Astrocyte (in vitro differentiated cells and primary cell): Measurements from ENCODE around the gene THADA. TPM values are rescaled to one million over a fixed set of nuclear protein-coding genes. Genes with fewer than 3 reads are reported as not detected.

ENCODE experiments used
- DNase-seq: peaks from one replicate; pipeline ENCODE4 v3.0.0-alpha.2; 2010; ENCODE audit warnings: low read depth
- FAIRE-seq: peaks from 2 replicates; lab custom pipeline; 2011; peaks lifted over from hg19 to GRCh38; lab: Jason Lieb, UNC
- H2AFZ ChIP-seq: 2 replicates; pipeline ENCODE4 v1.6.0; 2012; ENCODE audit warnings: low read depth, low read length, inconsistent platforms
- H3K27ac ChIP-seq: 2 replicates; pipeline ENCODE4 v1.5.1; 2011; ENCODE audit warnings: low read depth, low read length, inconsistent platforms
- H3K27me3 ChIP-seq: 2 replicates; pipeline ENCODE4 v1.6.0; 2011; ENCODE audit warnings: low read length, inconsistent platforms; ENCODE audit not compliant: insufficient read depth
- H3K36me3 ChIP-seq: 2 replicates; pipeline ENCODE4 v1.5.1; 2011; ENCODE audit warnings: low read length, inconsistent platforms; ENCODE audit not compliant: insufficient read depth
- H3K4me1 ChIP-seq: 2 replicates; pipeline ENCODE4 v1.5.1; 2011; ENCODE audit warnings: low read length, inconsistent platforms; ENCODE audit not compliant: insufficient read depth
- H3K4me2 ChIP-seq: 2 replicates; pipeline ENCODE4 v1.6.0; 2012; ENCODE audit warnings: low read length, inconsistent platforms
- H3K4me3 ChIP-seq: 2 replicates; pipeline ENCODE4 v1.5.1; 2011; ENCODE audit warnings: low read depth, mild to moderate bottlenecking, low read length, inconsistent platforms; ENCODE audit not compliant: insufficient read depth
- H3K79me2 ChIP-seq: 2 replicates; pipeline ENCODE4 v1.6.0; 2012; ENCODE audit warnings: mild to moderate bottlenecking, low read length, inconsistent platforms; ENCODE audit not compliant: insufficient read depth
- H3K9ac ChIP-seq: 2 replicates; pipeline ENCODE4 v1.6.0; 2012; ENCODE audit warnings: mild to moderate bottlenecking, low read length, inconsistent platforms
- H3K9me3 ChIP-seq: 2 replicates; pipeline ENCODE4 v1.5.1; 2012; ENCODE audit warnings: low read depth, mild to moderate bottlenecking, low read length, inconsistent platforms; ENCODE audit not compliant: insufficient read depth
- H4K20me1 ChIP-seq: 2 replicates; pipeline ENCODE4 v1.6.0; 2012; ENCODE audit warnings: low read length, inconsistent platforms; ENCODE audit not compliant: insufficient read depth
- H3K27ac Mint-ChIP-seq: one replicate; pipeline ENCODE4 v1.8.0; 2021; ENCODE audit warnings: mild to moderate bottlenecking, mixed read lengths; ENCODE audit not compliant: unreplicated experiment
- H3K27me3 Mint-ChIP-seq: one replicate; pipeline ENCODE4 v1.8.0; 2021; ENCODE audit warnings: low read depth, mixed read lengths; ENCODE audit not compliant: unreplicated experiment
- H3K36me3 Mint-ChIP-seq: one replicate; pipeline ENCODE4 v1.8.0; 2021; ENCODE audit warnings: low read depth, mixed read lengths; ENCODE audit not compliant: unreplicated experiment
- H3K4me1 Mint-ChIP-seq: one replicate; pipeline ENCODE4 v1.8.0; 2021; ENCODE audit warnings: low read depth, mixed read lengths; ENCODE audit not compliant: unreplicated experiment
- H3K4me3 Mint-ChIP-seq: one replicate; pipeline ENCODE4 v1.8.0; 2021; ENCODE audit warnings: mild to moderate bottlenecking, moderate library complexity, mixed read lengths; ENCODE audit not compliant: unreplicated experiment
- H3K9me3 Mint-ChIP-seq: one replicate; pipeline ENCODE4 v1.8.0; 2021; ENCODE audit warnings: mild to moderate bottlenecking, mixed read lengths; ENCODE audit not compliant: unreplicated experiment
- CTCF ChIP-seq: IDR thresholded peaks from 2 replicates; pipeline ENCODE4 v1.5.1; 2011; ENCODE audit warnings: low read depth, mild to moderate bottlenecking, inconsistent platforms, low read length, moderate library complexity; ENCODE audit not compliant: insufficient read depth
- EZH2 ChIP-seq: IDR thresholded peaks from 2 replicates; pipeline ENCODE4 v1.6.1; 2012; ENCODE audit warnings: mild to moderate bottlenecking, low read length, inconsistent platforms; ENCODE audit not compliant: insufficient read depth
- total RNA-seq: library from RNA; stranded (reverse); gene quantifications from 2 replicates; pipeline ENCODE4 v1.2.1, GENCODE V29; 2021

THADA gene
- total RNA-seq, 1 donor from 2014 or later: 16.2 TPM

GRCh38 chr2:43355399-43355798 is 240.4 kb downstream of the THADA start:
- no peaks in the 10 kb centered on the region for H3K4me1 ChIP-seq
- Mint-ChIP-seq H3K36me3 (no peaks in the 10 kb centered on the region), H3K27me3 (no peaks in the 10 kb centered on the region), H3K4me1 (peaks cover 3% of the 10 kb centered on the region), H3K9me3 (no peaks in the 10 kb centered on the region), H3K4me3 (no peak overlapping the region), H3K27ac (no peak overlapping the region)
- DNase-seq (no peak), FAIRE-seq (no peak)
- no peak overlapping the region for H3K27ac ChIP-seq
- no peaks in the 10 kb centered on the region for H3K9me3 ChIP-seq
- H3K79me2 ChIP-seq: no peaks in the 10 kb centered on the region
- H3K4me2 ChIP-seq: no peak overlapping the region
- H3K9ac ChIP-seq: no peak overlapping the region
- H4K20me1 ChIP-seq: no peaks in the 10 kb centered on the region
- H3K27me3 ChIP-seq: no peaks in the 10 kb centered on the region
- no peak overlapping the region for H2AFZ ChIP-seq
- H3K4me3 ChIP-seq: no peak overlapping the region
- TF ChIP-seq EZH2 (no peak), CTCF (no peak)
- H3K36me3 ChIP-seq: no peaks in the 10 kb centered on the region

- Histone ChIP-seq H4K20me1 (peaks cover 11% of the 10 kb centered on the region), H3K9me3 (no peaks in the 10 kb centered on the region), H3K79me2 (no peaks in the 10 kb centered on the region), H3K4me2 (no peak overlapping the region), H2AFZ (no peak overlapping the region), H3K27ac (no peak overlapping the region), H3K4me1 (peaks cover 11% of the 10 kb centered on the region), H3K9ac (no peak overlapping the region), H3K4me3 (no peak overlapping the region), H3K27me3 (no peaks in the 10 kb centered on the region), H3K36me3 (no peaks in the 10 kb centered on the region)
- Mint-ChIP-seq H3K27ac (no peak overlapping the region), H3K27me3 (no peaks in the 10 kb centered on the region), H3K9me3 (no peaks in the 10 kb centered on the region), H3K4me3 (no peak overlapping the region), H3K36me3 (no peaks in the 10 kb centered on the region), H3K4me1 (peaks cover 35% of the 10 kb centered on the region)
- no peak for FAIRE-seq
- no peak for TF ChIP-seq EZH2
- TF ChIP-seq CTCF: no peak
- no peak for DNase-seq
Observed at GRCh38 chr2:43349904-43350303, 245.9 kb downstream of the THADA start.

- Mint-ChIP-seq H3K4me1 (peaks cover 43% of the 10 kb centered on the region), H3K4me3 (no peak overlapping the region), H3K9me3 (no peaks in the 10 kb centered on the region), H3K27me3 (no peaks in the 10 kb centered on the region), H3K27ac (peak overlapping the region; percentile 19), H3K36me3 (peaks cover 2% of the 10 kb centered on the region)
- no peak for TF ChIP-seq CTCF
- no peak for TF ChIP-seq EZH2
- Histone ChIP-seq H2AFZ (no peak overlapping the region), H3K79me2 (no peaks in the 10 kb centered on the region), H3K4me2 (no peak overlapping the region), H4K20me1 (peaks cover 11% of the 10 kb centered on the region), H3K4me3 (no peak overlapping the region), H3K4me1 (peaks cover 19% of the 10 kb centered on the region), H3K36me3 (no peaks in the 10 kb centered on the region), H3K9ac (no peak overlapping the region), H3K27ac (no peak overlapping the region), H3K27me3 (no peaks in the 10 kb centered on the region), H3K9me3 (no peaks in the 10 kb centered on the region)
- DNase-seq (peak; percentile 50), FAIRE-seq (no peak)
Observed at GRCh38 chr2:43348908-43349661, 246.8 kb downstream of the THADA start.
